T-helper 2 cell (primary cell): ENCODE data around the gene SERPINA4.
"Not testable (repeated sequence)": the region's sequence is repeated elsewhere in the genome, so short reads cannot be mapped to it uniquely, and the experiment has no call there.

Experiments used
- DNase-seq, 5 experiments: peaks; one replicate each; pipeline versions ENCODE4 v3.0.0 to v3.0.0-alpha.2; 2012 to 2022

Gene SERPINA4

GRCh38 chr14:94594441-94594840 lies 33.2 kb downstream of the SERPINA4 start:
- DNase-seq, result no peak

DNA sequence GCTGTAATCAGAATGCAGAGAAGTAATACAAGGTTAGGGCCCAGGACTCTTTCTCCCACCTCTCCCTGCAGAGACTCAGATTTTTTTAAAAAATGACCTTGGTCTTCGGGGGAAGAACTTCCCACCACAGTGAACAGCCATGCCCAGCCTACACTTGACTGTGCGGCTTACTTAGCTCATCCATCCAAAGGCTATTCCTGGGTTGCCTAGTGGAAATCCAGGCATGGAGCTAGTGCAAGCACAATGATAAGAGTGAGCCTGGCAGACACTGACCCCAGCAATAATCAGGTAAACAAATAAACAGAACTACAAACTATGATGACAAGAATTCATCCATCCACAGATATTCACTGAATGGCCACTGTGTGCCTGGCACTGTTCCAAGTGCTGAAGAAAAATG lies 34.7 kb downstream of the SERPINA4 start:
- DNase-seq, result no peak

- no peak for DNase-seq
Observed at GRCh38 chr14:94596361-94596760, 35.1 kb downstream of the SERPINA4 start.

DNA sequence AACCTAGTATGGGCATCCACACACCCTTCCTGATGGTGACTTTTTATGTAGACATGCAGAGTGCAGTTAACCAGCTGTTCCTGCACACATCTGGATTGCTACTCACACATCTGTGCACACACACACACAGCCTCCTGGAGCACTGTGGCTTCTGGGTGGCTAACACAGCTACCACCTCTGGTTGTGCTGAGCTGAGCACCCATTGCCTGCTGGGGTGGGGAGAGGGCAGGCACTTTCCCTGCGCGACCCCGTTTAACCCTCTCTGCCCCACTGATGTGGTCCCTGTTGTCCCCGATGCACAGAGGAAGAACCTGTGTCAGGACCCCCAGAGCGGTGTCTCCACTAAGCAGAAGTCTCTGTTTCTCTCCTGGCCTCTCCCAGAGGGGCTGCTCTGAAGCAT lies 36.5 kb downstream of the SERPINA4 start:
- DNase-seq, result no peak

DNA sequence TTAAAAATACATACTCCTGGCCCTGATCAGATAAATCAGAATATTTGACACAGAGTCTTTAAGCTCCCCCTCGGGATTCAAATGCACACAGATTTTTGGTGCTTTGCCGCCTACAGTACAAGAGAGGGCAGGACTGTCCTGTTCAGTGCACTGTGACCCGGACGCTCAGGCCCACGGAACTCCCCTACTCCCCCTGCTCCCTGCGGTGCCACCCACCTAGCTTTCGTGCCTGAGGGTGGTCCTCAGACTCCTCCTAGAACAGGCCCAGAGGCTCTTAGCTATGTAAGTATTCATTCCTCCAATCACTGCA lies 37.2 kb downstream of the SERPINA4 start:
- DNase-seq, result no peak

- no peak for DNase-seq
Observed at GRCh38 chr14:94598816-94599655, 37.8 kb downstream of the SERPINA4 start.

DNA sequence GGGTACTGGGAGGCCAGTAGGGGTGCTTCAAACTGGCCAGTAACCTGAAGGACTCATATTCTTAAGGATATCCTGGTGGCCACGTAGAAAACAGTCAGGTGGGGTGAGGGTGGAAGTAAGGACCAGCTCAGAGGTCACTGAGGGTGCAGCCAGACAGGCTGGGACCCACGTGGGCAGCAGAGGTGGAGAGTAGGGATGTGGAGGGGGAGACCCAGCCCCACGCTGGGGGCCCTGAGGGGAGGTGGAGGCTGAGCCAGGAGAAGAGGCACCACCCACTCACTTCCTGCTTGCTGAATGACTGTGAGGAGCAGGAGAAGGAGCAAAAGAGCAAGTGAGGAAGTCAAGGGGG lies 38.4 kb downstream of the SERPINA4 start:
- no peak for DNase-seq

GRCh38 chr14:94600148-94600545 lies 38.9 kb downstream of the SERPINA4 start:
- DNase-seq, result no peak

GRCh38 chr14:94601884-94602391 lies 40.7 kb downstream of the SERPINA4 start:
- DNase-seq, result no peak

GRCh38 chr14:94602722-94603121 lies 41.5 kb downstream of the SERPINA4 start:
- DNase-seq, result no peak

- DNase-seq, result no peak
Observed at GRCh38 chr14:94605361-94605760, 44.1 kb downstream of the SERPINA4 start.

- DNase-seq, result not testable (repeated sequence)
Observed at GRCh38 chr14:94608966-94609365, 47.7 kb downstream of the SERPINA4 start.

DNA sequence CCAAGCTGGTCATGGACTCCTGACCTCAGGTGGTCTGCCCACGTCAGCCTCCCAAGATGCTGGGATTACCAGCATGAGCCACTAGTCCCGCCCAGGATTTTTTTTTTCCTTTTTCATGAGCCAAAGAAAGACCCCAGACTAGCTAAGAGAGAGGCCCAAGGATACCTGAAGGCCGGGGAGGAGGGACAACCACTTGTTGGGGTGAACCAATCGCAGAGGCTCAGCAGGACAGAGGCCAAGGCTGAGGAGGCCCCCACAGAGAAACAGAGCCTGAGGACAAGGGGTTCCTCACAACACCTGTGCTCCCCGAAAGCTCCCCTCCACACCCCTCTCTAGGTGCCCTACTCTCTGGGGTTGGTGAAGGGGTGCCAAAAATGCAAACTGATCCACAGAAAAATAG lies 49.9 kb downstream of the SERPINA4 start:
- DNase-seq, result no peak

GRCh38 chr14:94612174-94612573 lies 50.9 kb downstream of the SERPINA4 start, which contains the start of gene SERPINA3:
TSS of gene SERPINA3 (plus strand) at chr14:94612391. CDS start at chr14:94614442, 2,051 bp downstream.
- no peak for DNase-seq

GRCh38 chr14:94612580-94613554 lies 51.6 kb downstream of the SERPINA4 start:
- no peak for DNase-seq

- DNase-seq, result no peak
Observed at GRCh38 chr14:94613720-94614644, 52.7 kb downstream of the SERPINA4 start.

- DNase-seq, result no peak
Observed at GRCh38 chr14:94614802-94615201, 53.6 kb downstream of the SERPINA4 start.

DNA sequence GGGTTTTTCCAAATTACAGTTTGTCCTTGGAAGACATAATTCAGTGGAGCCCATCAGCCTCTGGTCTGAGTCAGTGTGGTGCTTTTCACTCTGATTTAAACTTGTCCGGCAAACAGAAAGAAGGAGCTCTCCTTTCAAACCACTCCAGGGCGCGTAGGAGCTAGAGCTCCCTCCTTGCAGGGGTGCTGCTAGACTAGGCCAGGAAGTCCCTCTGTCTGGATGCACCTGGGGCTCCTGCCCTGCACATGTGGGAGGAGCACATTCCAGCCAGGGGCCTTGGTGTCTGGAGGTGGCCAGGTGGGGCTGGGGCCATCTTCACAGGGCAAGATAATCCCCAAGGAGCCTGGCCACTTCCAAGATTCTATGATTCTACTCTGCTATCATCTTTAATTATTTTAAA lies 54.0 kb downstream of the SERPINA4 start:
- DNase-seq, result no peak

- no peak for DNase-seq
Observed at GRCh38 chr14:94615823-94616570, 54.8 kb downstream of the SERPINA4 start.

DNA sequence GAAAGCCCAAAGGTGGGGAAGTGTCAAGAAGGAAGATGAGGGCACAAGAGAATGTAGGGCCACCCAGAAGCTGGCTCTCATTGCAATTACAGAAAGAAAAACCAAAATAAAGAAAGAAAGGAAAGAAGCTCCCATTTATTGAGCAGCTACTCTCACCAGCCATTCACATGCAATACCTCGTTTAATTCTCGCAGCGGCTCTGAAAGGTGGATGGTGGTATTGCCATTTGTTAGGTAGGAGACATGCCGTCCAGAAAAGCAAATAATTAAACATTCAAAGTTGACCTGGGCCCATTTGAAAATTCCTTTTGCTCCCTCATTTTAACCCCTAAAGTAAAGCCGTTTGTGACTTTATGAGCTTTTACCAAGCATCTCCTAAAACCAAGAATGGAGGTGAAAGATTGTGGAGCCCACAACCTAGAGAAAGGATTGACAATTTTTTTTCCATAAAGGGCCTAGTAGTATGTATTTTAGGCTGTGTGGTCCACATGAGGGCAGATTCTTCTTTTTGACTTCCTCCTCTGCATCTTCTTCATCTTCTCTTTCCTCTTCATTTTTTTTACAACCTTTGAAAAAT lies 56.2 kb downstream of the SERPINA4 start:
- no peak for DNase-seq
